Measurements from ENCODE around the gene PTPRM.

PTPRM gene

GRCh38 chr18:7601936-7602335 lies 34.8 kb downstream of the PTPRM start:
- no peak for DNase-seq

GRCh38 chr18:7603259-7604000 lies 36.3 kb downstream of the PTPRM start:
- DNase-seq, result no peak

- DNase-seq, result no peak
Observed at GRCh38 chr18:7604361-7604760, 37.2 kb downstream of the PTPRM start.

- no peak for DNase-seq
Observed at GRCh38 chr18:7605705-7606104, 38.6 kb downstream of the PTPRM start.

DNA sequence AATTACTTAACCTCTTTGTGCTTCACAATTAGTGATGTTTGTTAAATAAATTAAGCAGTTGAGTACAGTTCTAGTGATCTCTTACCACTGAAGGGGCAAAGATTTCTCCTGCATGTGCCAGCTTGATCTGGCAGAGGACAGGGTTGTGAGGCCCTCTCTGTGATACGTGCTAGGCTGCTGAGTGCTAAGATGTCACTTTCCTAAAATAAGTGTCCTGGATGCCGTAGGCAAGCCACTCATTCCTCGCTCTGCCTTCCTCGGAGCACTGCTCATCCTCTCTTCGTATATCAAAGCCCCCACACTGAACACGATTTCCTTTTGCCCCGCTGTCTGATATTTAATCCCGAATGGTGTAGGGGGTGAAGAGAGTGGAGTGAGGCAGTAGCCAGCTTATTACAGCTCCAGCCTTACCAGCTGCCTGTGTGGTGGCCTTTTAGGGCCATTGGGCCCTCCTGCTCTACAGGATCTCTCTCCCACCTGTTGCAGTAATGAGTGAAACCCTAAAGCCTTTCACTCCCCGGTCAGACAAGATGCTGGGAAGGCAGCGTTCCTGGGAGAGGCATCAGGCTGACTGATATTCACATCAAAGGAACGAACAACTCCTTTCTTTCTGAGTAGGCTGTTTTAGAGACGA lies 40.5 kb downstream of the PTPRM start:
- DNase-seq, result no peak

DNA sequence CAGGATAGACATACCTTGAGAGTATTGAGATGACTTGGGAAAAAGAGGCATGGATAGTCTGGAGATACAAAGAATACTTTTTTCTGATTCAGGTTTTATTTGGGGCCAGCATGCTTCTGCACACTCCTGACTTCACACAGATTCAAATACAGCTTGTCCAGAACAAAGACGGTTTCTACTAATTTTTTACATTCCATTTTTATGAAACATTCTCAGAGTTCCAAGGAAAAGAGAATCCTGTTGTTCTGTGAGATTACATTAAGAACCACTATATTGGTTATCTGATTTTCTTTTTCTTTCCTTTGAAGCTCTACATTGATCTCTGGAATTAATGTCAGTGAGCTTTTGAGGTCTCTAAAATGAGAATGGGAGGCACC lies 41.0 kb downstream of the PTPRM start:
- DNase-seq, result no peak

DNA sequence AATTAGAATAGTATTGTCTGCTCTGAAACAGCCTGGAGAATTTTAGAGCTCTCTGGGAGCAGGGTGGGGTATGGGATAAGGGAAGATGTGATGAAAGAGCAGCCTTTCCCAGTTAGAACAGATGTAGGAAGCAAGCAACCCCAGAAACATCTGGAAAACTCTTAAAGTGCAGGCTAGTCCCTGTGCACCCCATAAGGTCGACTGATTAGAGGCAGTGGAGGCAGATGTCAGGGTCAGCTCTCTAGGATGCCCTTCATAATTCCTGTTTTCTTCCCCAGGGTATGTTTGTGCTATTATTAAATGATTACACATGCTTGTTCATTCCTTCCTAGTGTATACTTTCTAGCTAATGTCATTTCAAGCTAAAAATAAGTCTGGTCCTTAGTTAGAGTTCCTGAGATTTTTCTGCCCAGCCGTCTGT lies 41.7 kb downstream of the PTPRM start:
- no peak for DNase-seq

DNA sequence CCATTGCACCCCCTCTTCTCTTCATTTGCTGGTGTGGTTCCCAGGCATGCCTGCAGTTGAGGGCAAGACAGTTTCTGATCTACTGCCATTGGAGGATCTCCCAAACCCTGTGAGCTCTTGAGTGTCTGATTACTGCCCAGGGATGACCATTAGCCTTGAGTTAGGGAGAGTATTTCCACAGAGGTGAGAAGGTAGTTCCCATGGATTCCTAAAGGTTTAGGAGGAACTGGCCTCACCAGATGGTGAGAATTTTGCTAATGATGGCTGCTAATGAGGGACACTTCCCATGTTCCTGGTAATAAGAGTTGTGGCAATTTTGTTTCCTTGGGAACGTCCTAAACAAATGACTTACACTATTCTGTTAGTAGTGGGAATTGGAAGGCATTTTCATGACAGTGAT lies 42.5 kb downstream of the PTPRM start:
- no peak for DNase-seq

DNA sequence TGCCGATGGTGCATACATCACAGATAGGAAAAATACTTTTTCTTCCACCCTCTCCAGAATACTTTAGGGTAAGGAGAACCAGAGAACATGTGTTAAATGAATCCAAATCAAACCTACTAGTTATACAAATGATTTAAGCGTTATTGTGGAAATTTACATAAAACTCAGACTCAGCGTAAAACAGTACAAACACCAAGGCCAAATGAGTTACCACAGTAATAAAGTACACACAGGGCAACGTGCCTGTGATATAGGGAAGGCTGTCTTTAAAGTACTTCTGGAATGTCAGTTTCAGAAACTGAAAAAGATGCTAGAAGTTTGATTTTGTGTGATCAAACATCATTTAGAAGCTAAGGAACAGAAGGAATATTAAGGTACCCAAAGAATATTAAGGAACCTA lies 46.9 kb downstream of the PTPRM start:
- DNase-seq, result no peak

DNA sequence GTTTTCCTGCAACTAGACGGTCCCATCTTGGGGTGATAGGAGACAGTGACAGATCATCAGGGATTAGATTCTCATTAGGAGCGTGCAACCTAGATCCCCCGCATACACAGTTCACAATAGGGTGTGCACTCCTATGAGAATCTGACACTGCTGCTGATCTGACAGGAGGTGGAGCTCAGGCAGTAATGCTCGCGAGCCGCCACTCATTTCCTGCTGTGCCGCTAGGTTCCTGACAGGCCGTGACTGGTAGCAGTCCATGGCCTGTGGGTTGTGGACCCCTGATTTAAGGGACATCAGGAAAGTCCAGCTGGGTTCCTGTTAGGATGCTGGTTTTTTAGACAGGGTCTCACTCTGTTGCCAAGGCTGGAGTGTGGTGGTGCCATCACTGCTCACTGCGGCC lies 48.7 kb downstream of the PTPRM start:
- no peak for DNase-seq

DNA sequence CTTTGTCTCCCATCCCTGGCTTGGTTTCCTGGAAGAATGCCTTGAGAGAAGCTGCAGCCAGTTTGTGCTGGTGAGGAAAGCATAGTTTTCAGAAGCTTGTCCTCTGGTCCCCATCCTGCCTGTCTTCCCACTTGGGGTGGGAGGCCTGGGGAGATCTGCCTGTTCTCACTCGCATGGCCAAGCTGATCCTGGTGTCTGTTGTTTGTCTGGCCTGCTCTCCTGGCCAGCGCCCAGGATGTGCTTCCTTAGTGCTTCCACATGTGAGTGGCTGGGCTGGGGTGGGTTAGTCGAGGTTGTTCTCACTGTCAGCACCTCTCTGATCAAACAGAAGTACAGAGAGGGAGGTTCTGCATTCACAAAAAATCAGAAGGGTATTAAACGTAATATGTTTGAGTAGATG lies 49.5 kb downstream of the PTPRM start:
- DNase-seq, result no peak

GRCh38 chr18:7617738-7618422 lies 50.8 kb downstream of the PTPRM start:
- DNase-seq, result no peak

DNA sequence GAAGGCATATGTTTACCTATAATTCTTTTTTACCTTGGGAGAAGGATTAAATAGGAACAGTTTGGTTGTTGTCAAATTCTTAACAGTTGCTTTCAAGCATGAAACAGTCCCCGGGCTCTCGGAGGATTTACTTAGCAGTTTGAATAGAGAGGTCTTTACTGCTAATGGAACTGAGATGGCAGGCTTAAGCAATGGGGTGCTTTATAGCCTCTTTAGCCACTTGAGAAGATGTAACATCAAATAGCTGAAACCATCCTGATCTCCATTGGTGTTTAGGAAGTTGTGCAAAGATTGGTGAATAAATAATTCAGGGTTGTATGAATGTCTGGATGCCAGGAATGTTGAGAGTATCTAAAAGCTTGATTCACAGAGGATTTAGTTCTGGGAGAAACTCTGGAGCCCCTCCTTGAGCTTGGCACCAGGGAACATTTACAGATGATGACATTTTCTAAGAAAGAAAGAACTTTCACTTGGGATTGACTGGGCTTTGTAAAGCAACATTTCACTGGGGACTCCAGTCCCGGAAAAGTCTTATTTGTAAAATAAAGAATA lies 51.9 kb downstream of the PTPRM start:
- DNase-seq, result no peak

DNA sequence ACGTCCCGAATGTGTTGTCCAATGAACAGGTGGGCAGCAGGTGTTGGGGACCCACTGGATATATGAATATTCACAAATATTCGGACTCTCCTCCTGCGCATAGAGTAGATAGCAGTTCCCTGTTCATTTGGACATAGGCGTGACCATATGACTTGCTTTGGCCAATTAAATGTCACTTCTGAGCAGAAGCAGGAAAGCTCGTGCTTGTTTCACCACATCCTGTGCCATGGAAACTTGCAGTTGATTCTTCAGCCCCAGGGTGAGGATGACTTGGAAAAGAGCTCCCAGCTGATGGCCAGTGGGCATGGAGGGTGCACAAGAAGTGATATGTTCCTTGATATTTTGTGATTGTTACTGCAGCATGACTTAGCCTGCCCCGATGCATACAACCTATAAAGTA lies 52.6 kb downstream of the PTPRM start:
- DNase-seq, result no peak

DNA sequence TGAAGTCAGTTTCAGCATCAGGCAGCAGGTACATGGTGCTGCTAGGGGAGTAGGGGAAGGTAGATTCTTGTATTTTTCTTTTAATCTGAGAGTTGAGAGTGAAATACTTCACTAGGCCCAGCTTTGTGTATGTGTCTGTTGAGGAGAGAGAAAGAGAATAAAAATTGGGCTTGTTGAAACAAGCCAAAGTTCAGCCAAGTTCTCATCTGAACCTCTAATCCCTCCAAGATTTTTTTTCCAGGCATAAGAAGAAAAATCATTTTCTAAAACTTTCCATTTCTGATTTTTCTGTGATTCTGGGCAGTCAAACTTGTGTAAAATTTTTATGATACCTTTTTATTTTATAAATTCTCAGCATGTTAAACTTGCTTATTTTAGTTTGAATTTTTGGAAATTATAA lies 55.6 kb downstream of the PTPRM start:
- no peak for DNase-seq

- DNase-seq, result no peak
Observed at GRCh38 chr18:7623681-7624080, 56.6 kb downstream of the PTPRM start.

GRCh38 chr18:7624697-7625096 lies 57.6 kb downstream of the PTPRM start:
- DNase-seq, result no peak

- no peak for DNase-seq
Observed at GRCh38 chr18:7626175-7626921, 59.2 kb downstream of the PTPRM start.

- no peak for DNase-seq
Observed at GRCh38 chr18:7626922-7627440, 59.9 kb downstream of the PTPRM start.

DNA sequence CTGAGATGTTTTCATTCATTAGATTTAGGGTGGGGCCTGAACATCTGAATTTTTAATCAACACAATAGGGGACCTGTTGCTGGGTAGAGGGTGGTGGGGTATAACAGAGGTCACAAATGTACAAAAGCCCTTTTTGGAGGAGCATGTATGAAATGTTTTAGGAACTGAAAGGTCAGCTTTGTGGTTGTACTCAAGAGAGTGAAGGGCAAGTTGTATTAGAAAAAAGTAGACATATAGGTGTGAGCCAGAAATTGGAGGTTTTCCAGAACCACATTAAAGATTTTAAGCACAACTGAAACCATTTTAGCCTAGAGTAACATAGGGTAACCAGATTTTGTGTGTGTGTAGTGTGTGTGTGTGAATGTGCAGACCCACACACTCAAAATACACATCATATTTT lies 62.3 kb downstream of the PTPRM start:
- DNase-seq, result no peak

DNA sequence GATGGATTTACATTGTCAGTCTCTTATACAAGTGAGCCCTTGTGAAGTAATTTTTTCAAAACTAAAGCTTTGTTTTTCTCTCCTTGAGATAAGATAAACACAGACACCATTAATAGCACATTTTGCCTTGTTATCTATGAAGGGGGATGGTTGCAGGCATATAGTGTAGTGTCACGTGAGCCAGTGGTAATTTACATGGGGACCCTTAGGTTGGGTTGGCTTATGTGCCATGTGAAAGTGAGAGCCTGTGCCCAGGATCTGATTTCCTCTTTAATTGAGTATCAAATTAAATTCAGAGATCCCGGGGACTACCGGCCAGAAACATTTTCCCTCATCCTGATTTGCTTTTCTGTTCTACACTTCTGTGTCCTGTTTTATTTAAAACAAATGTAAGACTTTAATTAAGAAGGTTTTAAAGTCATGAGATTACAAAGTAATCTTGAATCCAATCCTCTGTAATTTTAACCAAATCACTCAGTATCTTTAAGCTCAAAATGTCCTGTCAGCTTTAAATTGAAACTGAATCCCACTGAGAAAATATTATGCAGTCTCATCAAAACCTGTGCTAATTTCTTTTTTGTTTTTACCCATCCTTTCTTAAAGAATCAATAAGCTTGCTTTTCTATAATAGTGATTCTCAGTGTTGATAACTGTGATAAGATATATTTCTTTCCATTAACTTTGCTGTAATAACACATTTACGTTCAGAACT lies 63.8 kb downstream of the PTPRM start:
- no peak for DNase-seq
